Hematopoietic multipotent progenitor cell (in vitro differentiated cells): ENCODE results near the gene ANAPC16. TPM values are rescaled to one million over a fixed set of nuclear protein-coding genes. Genes with fewer than 3 reads are reported as not detected.
"Not testable (repeated sequence)": the region's sequence is repeated elsewhere in the genome, so short reads cannot be mapped to it uniquely, and the experiment has no call there.

Experiments used
- DNase-seq, 3 donors: peaks; one replicate each; pipeline ENCODE4 v3.0.0-alpha.2; 2011 to 2015; ENCODE audit warnings: low read depth in 2 of 3, low spot score in 2 of 3
- total RNA-seq: library from RNA; depleted of rRNA; stranded (reverse); fragments of >200 nt; gene quantifications from one replicate; pipeline ENCODE4 v1.2.3, GENCODE V29; 2012

The ANAPC16 gene
- total RNA-seq, 1 donor, result 43.9 TPM

DNA sequence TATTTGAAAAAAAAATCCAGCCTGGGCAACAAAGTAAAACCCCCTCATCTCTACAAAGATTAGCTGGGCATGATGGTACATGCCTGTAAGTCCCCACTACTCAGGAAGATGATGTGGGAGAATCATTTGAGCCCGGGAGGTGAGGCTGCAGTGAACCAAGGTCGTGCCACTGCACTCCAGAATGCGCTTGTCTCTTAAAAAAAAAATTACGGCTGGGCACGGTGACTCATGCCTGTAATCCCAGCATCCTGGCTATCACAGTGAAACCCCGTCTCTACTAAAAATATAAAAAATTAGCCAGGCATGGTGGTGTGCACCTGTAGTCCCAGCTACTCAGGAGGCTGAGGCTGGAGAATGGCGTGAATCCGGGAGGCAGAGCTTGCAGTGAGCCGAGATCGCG, 4.4 kb upstream of the ANAPC16 start:
- not testable (repeated sequence) for DNase-seq

DNA sequence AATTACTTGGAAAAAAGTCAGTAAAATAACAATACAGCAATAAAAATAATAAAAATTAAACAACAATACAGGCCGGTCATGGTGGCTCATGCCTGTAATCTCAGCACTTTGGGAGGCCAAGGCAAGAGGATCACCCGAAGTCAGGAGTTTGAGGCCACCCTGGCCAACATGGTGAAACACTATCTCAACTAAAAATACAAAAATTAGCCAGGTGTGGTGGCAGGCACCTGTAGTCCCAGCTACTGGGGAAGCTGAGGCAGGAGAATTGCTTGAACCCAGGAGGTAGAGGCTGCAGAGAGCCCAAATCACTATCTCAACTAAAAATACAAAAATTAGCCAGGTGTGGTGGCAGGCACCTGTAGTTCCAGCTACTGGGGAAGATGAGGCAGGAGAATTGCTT, 4.0 kb upstream of the ANAPC16 start:
- not testable (repeated sequence) for DNase-seq

DNA sequence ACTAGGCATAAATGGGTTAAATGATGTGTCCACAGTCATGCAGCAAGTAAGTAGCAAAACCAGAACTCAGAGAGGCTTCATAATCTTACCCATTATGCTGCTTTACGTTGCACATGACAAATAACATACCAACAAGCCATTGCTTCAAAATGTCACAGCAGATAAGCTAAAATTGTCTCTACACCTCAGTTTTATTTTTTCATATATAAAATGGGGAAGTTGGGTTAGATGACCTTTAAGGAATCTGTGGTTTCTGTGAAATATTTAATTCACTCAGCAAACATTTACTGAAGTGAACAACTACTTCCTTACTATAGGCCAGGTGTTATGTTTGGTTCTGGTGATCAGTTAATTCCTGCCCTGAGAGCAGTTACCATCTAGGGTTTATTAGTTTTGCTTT, 2.5 kb downstream of the ANAPC16 start:
- DNase-seq, result peak in 2 of 3 donors; percentile 26 to 61

DNA sequence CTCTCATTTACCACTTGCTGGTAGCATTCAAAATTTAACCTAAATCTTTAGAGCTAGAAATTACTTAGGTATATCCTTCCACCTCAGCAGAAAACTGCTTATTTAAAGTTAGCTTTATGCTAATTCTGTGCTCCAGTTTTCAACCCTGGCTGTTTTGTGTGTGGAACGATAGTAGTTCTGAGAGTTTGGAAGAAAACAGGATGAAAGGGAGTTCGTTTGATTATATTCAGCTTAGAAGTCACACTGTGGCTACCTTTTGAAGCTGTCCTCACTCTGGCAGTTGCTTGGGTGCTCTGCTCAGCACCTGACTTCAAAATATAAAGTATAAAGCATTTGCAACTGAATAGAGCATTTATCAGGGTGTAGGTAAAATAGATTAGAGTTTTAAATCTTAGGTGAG, 2.9 kb downstream of the ANAPC16 start:
- DNase-seq, result no peak

DNA sequence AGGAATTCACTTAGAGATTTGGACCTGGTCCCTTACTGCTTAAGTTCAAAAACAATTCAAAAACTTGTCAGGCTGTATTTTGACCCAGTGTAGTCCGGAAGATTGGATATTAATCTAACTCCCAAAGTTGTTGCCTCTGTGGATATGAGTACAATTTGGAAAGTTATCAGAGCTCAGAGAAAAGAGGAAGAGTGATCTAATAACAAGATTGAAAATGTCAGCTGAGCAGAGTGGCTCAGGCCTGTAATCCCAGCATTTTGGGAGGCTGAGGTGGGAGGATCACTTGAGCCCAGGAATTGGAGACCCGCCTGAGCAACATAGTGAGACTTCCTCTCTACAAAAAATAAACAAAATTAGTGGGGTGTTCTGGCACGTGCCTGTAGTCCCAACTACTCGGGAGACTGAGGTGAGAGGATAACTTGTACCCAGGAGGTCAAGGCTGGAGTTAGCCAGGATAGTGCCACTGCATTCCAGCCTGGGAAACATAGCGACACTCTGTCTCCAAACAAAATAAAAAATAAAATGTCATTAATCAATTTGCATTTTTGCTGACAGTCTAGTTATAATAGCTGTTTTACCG, 3.5 kb downstream of the ANAPC16 start:
- no peak for DNase-seq

DNA sequence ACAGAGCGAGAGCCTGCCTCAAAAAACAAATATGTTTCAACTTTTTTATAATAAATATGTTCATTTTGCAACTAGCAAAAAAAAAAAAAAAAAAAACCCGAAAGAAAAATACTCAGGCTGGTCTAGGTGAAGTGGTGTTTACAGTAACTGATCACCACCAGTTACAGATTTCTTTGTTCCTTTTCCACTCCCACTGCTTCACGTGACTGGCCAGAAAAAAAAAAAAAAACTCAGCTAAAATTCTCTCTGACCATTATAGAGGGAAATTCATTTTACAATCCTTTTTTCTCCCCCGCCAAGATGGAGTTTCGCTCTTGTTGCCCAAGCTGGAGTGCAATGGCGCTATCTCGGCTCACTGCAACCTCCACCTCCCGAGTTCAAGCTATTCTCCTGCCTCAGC, 4.8 kb downstream of the ANAPC16 start:
- DNase-seq, result no peak

DNA sequence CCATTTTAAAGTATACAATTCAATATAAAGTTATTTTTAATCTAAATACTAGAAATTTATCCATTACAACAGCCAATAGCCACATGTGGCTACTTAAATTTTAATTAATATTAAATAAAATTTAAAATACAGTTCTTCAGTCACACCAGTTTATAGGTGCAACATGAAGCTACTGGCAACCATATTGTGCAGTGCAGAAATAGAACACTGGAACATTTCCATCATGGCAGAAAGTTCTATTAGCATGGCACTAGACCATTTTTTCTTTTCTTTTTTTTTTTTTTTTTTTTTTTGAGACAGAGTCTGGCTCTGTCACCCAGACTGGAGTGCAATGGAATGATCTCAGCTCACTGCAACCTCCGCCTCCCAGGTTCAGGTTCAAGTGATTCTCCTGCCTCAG, 5.5 kb downstream of the ANAPC16 start:
- DNase-seq, result no peak

DNA sequence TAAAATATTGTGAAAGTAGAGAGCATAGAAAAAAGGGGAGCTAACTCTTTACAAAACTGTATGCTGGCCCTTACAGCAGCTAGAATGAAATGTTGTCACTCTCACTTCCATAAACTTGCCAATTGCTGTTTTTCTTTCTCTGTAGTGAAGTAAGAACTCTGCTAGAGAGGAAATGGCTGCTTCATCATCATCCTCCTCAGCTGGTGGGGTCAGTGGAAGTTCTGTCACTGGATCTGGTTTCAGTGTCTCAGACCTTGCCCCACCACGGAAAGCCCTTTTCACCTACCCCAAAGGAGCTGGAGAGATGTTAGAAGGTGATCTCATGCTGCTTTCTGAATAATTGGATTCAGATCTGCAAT, 7.9 kb downstream of the ANAPC16 start:
- no peak for DNase-seq

DNA sequence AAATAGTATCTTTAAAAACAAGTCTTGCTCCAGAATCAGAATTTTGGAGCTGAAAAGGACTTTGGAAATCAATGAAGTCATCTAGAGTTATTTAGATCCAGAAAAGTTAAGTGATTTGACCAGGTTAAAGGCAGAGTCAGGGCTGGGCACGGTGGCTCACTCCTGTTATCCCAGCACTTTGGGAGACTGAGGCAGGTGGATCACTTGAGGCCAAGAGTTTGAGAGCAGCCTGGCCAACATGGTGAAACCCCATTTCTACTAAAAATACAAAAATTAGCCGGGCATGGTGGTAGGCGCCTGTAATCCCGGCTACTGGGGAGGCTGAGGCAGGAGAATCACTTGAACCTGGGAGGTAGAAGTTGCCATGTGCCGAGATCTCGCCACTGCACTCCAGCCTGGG, 8.4 kb downstream of the ANAPC16 start:
- DNase-seq, result not testable (repeated sequence)

DNA sequence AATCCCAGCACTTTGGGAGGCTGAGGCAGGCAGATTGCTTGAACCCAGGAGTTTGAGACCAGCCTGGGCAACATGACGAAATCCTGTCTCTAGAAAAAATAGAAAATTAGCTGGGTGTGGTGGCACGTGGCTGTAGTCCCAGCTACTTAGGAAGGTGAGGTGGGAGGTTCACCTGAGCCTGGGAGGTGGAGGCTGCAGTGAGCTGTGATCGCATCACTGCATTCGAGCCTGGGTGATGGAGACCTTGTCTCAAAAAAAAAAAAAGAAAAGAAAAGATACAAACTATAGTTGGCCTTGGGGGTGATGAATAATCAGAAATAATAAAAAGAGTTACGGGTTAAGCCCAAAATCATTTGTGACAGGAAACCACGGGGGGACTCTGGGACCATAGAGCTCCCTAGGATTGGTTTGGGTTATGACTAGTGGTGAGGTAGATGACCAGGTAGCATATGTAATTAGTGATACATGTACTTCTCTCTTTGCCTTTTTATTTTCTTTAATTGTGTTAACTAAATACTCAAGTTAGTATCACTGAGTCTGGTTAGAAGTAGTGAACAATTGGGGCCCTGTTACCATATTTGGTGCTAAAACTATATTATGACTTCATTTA, 10.7 kb downstream of the ANAPC16 start:
- DNase-seq, result no peak

DNA sequence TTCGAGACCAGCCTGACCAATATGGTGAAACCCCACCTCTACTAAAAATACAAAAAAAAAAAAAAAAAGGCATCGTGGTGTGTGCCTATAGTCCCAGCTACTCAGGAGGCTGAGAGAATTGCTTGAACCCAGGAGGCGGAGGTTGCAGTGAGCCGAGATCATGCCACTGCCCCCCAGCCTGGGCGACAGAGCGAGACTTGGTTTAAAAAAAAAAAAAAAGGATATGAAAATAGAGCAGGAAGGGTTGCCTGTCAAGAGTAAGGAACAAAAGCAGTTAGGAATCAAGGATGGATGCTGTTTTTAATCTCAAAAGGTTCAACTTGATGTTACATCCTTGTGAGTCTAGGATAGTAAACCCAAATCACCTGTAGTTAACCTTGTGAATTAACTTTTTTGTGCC, 12.0 kb downstream of the ANAPC16 start:
- DNase-seq, result no peak

DNA sequence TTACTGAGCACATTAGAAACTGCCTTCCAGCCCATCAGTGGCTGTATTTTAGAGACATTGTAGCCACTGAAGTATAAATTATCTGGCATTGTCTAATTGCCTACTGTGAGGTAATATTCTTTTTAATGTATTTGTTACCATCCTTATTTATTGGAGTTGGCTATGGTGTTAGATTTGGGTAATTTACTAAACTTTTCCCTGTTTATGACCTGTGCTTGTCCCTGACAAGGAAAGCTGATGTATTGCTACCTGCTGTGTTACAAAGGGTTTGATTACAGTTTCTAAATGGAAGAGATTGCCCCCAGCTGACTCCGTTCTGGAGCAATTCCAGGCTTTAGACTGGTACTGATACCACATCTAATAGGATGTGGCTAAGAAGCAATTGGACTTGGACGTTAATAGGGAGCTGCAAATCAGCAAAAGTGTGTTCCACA, 12.5 kb downstream of the ANAPC16 start:
- DNase-seq, result no peak

DNA sequence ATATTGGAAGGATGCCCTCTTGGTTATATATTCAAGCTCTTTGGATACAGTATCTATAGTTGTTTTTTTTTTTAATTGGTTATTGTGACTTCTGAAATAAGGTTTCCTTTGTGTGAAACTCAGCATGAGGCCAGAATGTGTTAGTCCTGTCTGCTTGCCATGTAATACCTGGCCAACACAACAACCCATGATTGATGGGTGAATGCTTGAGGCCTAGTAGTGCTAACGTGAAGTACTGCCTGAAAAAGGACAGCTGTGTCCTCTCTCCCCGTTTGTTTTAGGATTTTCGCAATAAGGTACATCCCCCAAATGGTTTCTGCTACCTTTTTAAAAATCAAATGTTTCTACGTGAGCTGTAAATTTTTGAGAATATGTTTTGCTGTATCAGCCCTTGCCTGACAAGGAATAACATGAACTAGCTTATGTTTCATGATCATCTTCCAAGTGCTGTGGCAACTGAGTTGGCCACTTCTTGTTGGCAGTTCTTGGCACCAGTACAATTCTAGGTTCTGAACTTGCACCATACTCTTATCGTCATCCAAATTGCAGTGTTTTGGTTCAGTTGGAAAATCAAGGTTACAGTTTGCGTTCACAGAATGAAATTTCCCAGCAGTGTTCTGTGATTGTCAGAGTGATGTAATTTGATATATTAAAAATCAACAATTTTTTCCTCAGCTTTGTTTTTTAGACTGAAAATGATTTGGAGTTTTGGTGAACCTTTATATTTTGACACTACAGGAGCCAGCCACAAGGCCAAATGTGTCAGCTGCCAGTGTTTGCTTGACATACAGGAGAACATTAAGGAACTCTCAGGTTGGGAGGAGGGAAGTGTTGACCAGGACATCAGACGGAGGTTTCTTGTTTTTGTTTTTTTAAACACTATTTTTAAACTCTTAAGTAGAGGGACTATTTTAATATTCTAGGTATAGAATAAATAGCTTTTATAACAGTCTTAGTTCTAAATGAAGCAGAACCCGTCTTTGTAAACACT, 13.7 kb downstream of the ANAPC16 start:
- DNase-seq, result no peak

DNA sequence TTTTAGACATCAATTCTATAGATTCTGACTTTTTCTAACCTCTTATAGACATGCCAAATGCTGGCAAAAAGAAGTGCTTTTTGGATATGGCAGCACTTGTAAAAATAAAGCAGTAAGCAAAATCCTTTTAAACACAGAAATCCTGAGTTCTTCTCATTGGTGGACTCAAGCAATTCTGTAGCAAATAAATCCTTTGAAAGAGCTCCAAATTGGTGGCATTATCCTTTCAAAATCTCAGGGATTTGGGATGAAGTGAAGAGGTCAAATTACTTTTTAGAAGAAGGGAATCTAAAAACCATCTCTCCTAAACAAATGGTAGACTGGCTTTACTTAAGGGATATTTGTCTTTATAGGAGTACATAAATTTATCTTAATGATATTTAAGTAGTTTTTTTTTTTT, 17.8 kb downstream of the ANAPC16 start:
- DNase-seq, result no peak

DNA sequence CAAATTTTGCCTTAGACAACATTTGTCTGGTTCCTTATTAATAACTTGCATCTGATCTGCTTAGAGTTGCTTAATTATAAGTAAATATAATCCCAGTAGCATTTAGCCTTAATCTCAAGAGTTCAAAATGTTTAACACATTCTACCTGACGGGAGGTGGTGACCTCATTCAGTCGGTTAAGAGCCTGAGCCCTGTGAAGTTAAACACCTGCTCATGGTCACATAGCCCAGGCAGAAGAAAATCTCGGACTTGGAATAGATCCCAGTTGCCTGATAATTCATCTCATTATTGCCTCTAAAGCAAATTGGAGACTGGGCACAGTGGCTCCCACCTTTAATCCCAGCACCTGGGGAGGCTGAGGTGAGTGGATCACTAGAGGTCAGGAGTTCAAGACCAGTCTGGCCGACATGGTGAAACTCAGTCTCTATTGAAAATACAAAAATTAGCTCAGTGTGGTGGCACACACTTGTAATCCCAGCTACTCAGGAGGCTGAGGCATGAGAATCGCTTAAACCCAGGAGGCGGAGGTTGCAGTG, 18.8 kb downstream of the ANAPC16 start:
- DNase-seq, result no peak

DNA sequence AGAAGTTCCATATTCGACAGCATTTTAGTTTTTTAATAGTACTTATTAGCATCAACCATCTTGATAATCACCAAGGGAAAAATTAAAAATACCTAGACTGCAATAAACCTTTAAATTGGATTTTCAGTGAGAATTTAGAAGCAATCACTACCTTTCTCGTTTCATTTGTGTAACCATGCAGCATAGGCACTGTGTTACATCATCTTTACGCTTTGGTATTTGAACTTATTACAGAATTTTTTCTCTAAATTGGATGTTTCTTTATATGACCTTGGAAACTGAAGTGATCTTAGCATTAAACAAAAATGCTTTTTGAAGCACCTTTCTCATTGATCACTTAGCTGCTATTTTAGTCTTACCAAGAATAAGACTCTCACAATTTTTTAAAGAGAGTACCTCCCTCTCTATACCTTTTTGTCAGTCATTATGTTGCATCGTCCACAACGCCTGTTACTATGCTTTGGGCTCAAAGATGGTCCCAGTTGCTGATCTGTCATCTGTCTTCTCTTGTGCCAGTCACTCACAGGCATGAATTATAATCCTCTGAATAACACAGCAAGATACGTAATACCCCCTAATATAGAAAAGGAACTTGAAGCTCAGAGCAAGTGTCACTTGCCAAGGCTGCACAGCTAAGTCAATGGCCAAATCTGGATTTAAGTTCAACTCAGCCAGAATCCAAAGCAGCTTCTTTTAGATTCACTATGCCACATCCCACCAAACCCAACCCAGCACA, 19.9 kb downstream of the ANAPC16 start:
- DNase-seq, result no peak

DNA sequence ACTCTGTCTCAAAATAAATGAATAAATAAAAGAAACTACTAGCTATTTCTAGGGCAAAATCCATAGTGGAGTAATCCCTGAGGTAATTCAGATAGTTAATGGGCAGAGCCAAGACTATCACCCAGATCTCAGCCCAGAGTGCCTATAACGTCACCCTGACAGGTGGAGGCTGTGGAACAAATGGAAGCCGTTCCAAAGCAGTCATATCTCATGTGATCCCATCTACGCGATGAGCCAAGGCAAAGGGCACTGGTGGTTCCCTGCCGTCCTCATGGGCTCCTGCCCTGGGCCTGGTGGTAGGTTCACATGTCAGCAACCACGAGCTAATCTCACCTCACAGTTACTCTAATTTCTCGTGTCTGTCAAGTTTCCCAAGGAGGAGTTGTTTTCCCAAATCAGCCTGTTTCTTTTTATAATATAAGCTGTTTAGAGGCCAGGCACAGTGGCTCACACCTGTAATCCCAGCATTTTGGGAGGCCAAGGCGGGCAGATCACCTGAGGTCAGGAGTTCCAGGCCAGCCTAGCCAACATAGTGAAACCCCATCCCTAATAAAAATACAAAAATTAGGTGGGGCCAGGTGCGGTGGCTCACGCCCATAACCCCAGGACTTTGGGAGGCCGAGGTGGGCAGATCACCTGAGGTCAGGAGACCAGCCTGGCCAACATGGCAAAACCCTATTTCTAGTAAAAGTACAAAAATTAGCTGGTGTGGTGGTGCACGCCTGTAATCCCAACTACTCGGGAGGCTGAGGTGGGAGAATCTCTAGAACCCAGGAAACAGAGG, 22.8 kb downstream of the ANAPC16 start:
- DNase-seq, result no peak

DNA sequence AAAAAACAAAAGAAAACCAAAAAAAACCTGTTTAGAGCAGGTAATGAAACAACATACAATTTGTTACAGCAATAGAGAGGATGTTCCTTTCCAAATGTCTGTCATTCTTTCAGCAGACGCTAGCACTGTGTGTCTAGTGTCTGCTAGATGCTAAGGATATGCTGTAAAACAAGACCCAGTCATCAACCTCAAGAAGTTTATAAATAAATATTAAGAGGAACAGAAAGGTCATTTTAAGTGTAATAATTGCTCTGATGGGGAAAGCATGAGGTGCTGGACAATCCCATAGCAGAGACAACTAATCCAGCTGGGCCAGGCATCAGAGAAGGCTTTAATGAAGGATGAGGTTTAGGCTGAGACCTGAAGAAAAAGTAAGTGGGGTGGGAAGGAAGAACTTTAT, 23.6 kb downstream of the ANAPC16 start:
- DNase-seq, result no peak

DNA sequence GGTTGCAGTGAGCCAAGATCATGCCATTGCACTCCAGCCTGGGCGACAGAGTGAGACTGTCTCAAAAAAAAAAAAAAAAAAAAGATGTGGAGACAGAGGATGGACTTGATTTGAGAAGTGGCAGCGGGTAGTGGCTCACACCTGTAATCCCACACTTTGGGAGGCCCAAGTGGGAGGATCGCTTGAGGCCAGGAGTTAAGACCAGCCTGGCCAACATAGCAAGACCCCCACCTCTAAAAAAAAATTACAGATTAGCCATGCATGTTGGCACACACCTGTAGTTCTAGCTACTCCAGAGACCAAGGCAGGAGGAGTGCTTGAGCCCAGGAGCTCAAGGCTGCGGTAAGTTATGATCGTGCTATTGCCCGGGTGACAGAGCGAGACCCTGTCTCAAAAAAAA, 24.6 kb downstream of the ANAPC16 start:
- no peak for DNase-seq

DNA sequence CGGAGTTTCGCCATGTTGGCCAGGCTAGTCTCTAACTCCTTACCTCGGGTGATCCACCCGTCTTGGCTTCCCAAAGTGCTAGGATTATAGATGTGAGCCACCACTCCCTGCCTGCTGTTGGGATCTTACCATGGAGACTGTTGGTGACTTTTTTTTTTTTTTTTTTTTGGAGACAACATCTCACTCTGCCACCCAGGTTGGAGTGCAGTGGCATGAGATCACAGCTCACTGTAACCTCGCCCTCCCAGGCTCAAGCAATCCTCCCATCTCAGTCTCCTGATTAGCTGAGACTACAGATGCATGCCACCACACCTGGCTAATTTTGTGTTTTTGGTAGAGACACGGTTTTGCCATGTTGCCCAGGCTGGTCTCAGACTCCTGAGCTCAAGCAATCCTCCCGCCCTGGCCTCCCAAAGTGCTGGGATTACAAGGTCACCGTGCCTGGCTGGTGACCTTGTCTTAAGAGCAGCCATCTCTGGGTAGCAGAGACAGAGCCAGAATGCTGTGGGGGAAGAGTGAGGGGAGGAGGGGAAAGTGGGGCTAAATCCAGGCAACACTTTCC, 26.0 kb downstream of the ANAPC16 start:
- no peak for DNase-seq
